ENCODE data around the gene CAPN2. TPM values are rescaled to one million over a fixed set of nuclear protein-coding genes. Genes with fewer than 3 reads are reported as not detected.

CAPN2 gene
- 100 to 1,000 TPM; 193 to 505 (median 387) TPM for total RNA-seq

- H3K27me3 ChIP-seq, result no peaks in the 10 kb centered on the region
- peaks cover 41 to 70% (median 58%) of the 10 kb centered on the region in 4 donors for H3K4me1 ChIP-seq
- TF ChIP-seq POLR2AphosphoS5 (IDR thresholded peaks at IDR 0.05) (peak in 2 of 3 donors; percentile 80 to 84), EP300 (IDR thresholded peaks at IDR 0.05; ENCODE audit: low read depth) (no peak), CTCF (IDR thresholded peaks at IDR 0.05) (peak; percentile 59 to 86 (median 67)), POLR2A (IDR thresholded peaks at IDR 0.05) (peak; percentile 79)
- peak within 1 kb of the TSS; percentile 95 to 98 (median 96) for H3K27ac ChIP-seq
- in situ Hi-C loops (cut with MboI; ENCODE audit: low pct_ligation_motif_present in 1 of 4, low pct_unique_long_range_greater_than_20kb in 1 of 4, low sequenced_read_pairs in 3 of 4), result no loop called here
- WGBS, 2 donors (ENCODE audit: low coverage in 1 of 2), result 1% methylated on average over 15 of the region's 74 CpGs; no CpG with 5 or more reads in 1 of the 2 donors
- intact Hi-C loops (cut with DNase I; ENCODE audit: low total_unique reads), result loop anchor here (5.0 kb wide), 1 partner anchor 35 kb away; no protein-coding TSS in a partner anchor
- H3K4me3 ChIP-seq, result peak within 1 kb of the TSS; percentile 70 to 88 (median 78)
- peak; percentile 87 for DNase-seq
- H3K9me3 ChIP-seq, result no peaks in the 10 kb centered on the region
- H3K36me3 ChIP-seq, result no peaks in the 10 kb centered on the region
Measured at GRCh38 chr1:223712194-223712849, at the start of gene CAPN2. Gene CAPN2 (plus strand): TSS chr1:223712539. CDS start chr1:223712641, 102 bp downstream.

GRCh38 chr1:223662943-223663342 is 49.4 kb upstream of the CAPN2 start:
- no peaks in the 10 kb centered on the region for H3K36me3 ChIP-seq
- no peak overlapping the region for H3K4me3 ChIP-seq
- H3K27ac ChIP-seq, result peak overlapping the region in 2 of 4 donors; percentile 10
- H3K4me1 ChIP-seq, result peaks cover 0 to 30% (median 22%) of the 10 kb centered on the region in 4 donors
- in situ Hi-C loops (cut with MboI; ENCODE audit: low pct_ligation_motif_present in 1 of 4, low pct_unique_long_range_greater_than_20kb in 1 of 4, low sequenced_read_pairs in 3 of 4) (no loop called here), intact Hi-C loops (cut with DNase I; ENCODE audit: low total_unique reads) (no loop called here)
- no peak for DNase-seq
- TF ChIP-seq EP300 (IDR thresholded peaks at IDR 0.05; ENCODE audit: low read depth) (no peak), POLR2A (IDR thresholded peaks at IDR 0.05) (no peak), CTCF (IDR thresholded peaks at IDR 0.05) (no peak), POLR2AphosphoS5 (IDR thresholded peaks at IDR 0.05) (no peak)
- WGBS, 2 donors (ENCODE audit: low coverage in 1 of 2), result 0 to 45% methylated on average over 1 to 5 of the region's 5 CpGs
- H3K9me3 ChIP-seq, result no peaks in the 10 kb centered on the region
- H3K27me3 ChIP-seq, result no peaks in the 10 kb centered on the region

GRCh38 chr1:223664106-223664505 is 48.2 kb upstream of the CAPN2 start:
- H3K27ac ChIP-seq, result no peak overlapping the region
- peaks cover 4 to 39% (median 28%) of the 10 kb centered on the region in 4 donors for H3K4me1 ChIP-seq
- TF ChIP-seq POLR2AphosphoS5 (IDR thresholded peaks at IDR 0.05) (no peak), EP300 (IDR thresholded peaks at IDR 0.05; ENCODE audit: low read depth) (no peak), CTCF (IDR thresholded peaks at IDR 0.05) (no peak), POLR2A (IDR thresholded peaks at IDR 0.05) (no peak)
- H3K4me3 ChIP-seq, result no peak overlapping the region
- in situ Hi-C loops (cut with MboI; ENCODE audit: low pct_ligation_motif_present in 1 of 4, low pct_unique_long_range_greater_than_20kb in 1 of 4, low sequenced_read_pairs in 3 of 4), result no loop called here
- intact Hi-C loops (cut with DNase I; ENCODE audit: low total_unique reads), result no loop called here
- WGBS, 2 donors (ENCODE audit: low coverage in 1 of 2), result 73 to 100% methylated on average over 1 to 5 of the region's 5 CpGs
- no peaks in the 10 kb centered on the region for H3K27me3 ChIP-seq
- no peak for DNase-seq
- no peaks in the 10 kb centered on the region for H3K36me3 ChIP-seq
- no peaks in the 10 kb centered on the region for H3K9me3 ChIP-seq

GRCh38 chr1:223665592-223666312 is 46.6 kb upstream of the CAPN2 start, which contains the start of gene CAPN8:
Gene CAPN8 (minus strand): TSS chr1:223665701. CDS start chr1:223665646, 55 bp downstream.
- in situ Hi-C loops (cut with MboI; ENCODE audit: low pct_ligation_motif_present in 1 of 4, low pct_unique_long_range_greater_than_20kb in 1 of 4, low sequenced_read_pairs in 3 of 4) (no loop called here), intact Hi-C loops (cut with DNase I; ENCODE audit: low total_unique reads) (no loop called here)
- peak within 1 kb of the TSS in 2 of 4 donors; percentile 5 to 23 for H3K4me3 ChIP-seq
- no peaks in the 10 kb centered on the region for H3K27me3 ChIP-seq
- H3K4me1 ChIP-seq, result peaks cover 4 to 39% (median 28%) of the 10 kb centered on the region in 4 donors
- no peaks in the 10 kb centered on the region for H3K36me3 ChIP-seq
- TF ChIP-seq EP300 (IDR thresholded peaks at IDR 0.05; ENCODE audit: low read depth) (no peak), POLR2AphosphoS5 (IDR thresholded peaks at IDR 0.05) (peak; percentile 56 to 92 (median 71)), POLR2A (IDR thresholded peaks at IDR 0.05) (peak; percentile 59), CTCF (IDR thresholded peaks at IDR 0.05) (no peak)
- 61% methylated on average over 6 of the region's 6 CpGs; no CpG with 5 or more reads in 1 of the 2 donors for WGBS, 2 donors (ENCODE audit: low coverage in 1 of 2)
- peak; percentile 79 for DNase-seq
- peak within 1 kb of the TSS; percentile 73 to 81 (median 78) for H3K27ac ChIP-seq
- H3K9me3 ChIP-seq, result no peaks in the 10 kb centered on the region
